A549 (cell line): Measurements from ENCODE around the gene UBAP1L. TPM values are rescaled to one million over a fixed set of nuclear protein-coding genes. Genes with fewer than 3 reads are reported as not detected.

Experiments used
- ATAC-seq, 2 experiments: fragments of 200-7000 bp in 1 of 2; fragments of >200 bp in 1 of 2; cut with Nextera tagmentation in 1 of 2; cut with Tn5 transposase in 1 of 2; 3 replicates each; pipeline versions ENCODE4 v1.8.0 to v1.9.1; 2018 to 2020; ENCODE audit warnings: mild to moderate bottlenecking in 1 of 2, moderate library complexity in 1 of 2
- CTCF ChIA-PET: fragments of 300-600 bp; sonication (Branson Sonifier 250); formaldehyde crosslinking; extraction: SDS; loops from one replicate; lab custom pipeline; 2021; ENCODE audit warnings: antibody characterized with exemption, inconsistent platforms; lab: Yijun Ruan, JAX
- POLR2A ChIA-PET: fragments of 350-600 bp; formaldehyde crosslinking; extraction: SDS; loops from one replicate; lab custom pipeline; 2021; ENCODE audit warnings: antibody characterized with exemption, inconsistent platforms; lab: Yijun Ruan, JAX
- DNase-seq, 2 experiments: peaks; one replicate each; pipeline versions ENCODE4 v3.0.0 to v3.0.0-alpha.2; 2011 to 2016; ENCODE audit warnings: low read depth in 1 of 2, low spot score in 1 of 2
- FAIRE-seq: peaks from 2 replicates; lab custom pipeline; 2011; peaks lifted over from hg19 to GRCh38; lab: Jason Lieb, UNC
- H3K27ac ChIP-seq, 2 experiments: fragments of >200 bp; sonication (Bioruptor Twin); formaldehyde crosslinking; 3 replicates each; pipeline ENCODE4 v1.5.1; 2016 to 2017
- H3K4me1 ChIP-seq: fragments of >200 bp; sonication (Bioruptor Twin); formaldehyde crosslinking; 3 replicates; pipeline ENCODE4 v1.6.1; 2016
- H3K4me2 ChIP-seq: fragments of >200 bp; sonication (Bioruptor Twin); formaldehyde crosslinking; 3 replicates; pipeline ENCODE4 v1.6.1; 2016
- H3K4me3 ChIP-seq: fragments of >200 bp; sonication (Bioruptor Twin); formaldehyde crosslinking; 3 replicates; pipeline ENCODE4 v1.5.1; 2016
- H3K9me3 ChIP-seq: fragments of >200 bp; sonication (Bioruptor Twin); formaldehyde crosslinking; 3 replicates; pipeline ENCODE4 v1.6.1; 2016
- BCL3 ChIP-seq: fragments of >200 bp; sonication (Bioruptor Twin); formaldehyde crosslinking; IDR thresholded peaks from 3 replicates; pipeline ENCODE4 v1.6.1; 2016
- BHLHE40 ChIP-seq: IDR thresholded peaks from 2 replicates; pipeline ENCODE4 v1.6.1; 2012; ENCODE audit warnings: low read depth, low read length, inconsistent platforms
- CBX2 ChIP-seq: fragments of 200-600 bp; sonication (generic); IDR thresholded peaks from 2 replicates; pipeline ENCODE4 v1.6.1; 2016; ENCODE audit warnings: low read depth, mild to moderate bottlenecking, borderline replicate concordance
- CHD2 ChIP-seq: fragments of 150-350 bp; IDR thresholded peaks from 2 replicates; pipeline ENCODE4 v1.6.1; 2014; ENCODE audit warnings: low read length; ENCODE audit not compliant: partially characterized antibody
- CHD4 ChIP-seq: fragments of 200-600 bp; sonication (generic); IDR thresholded peaks from 2 replicates; pipeline ENCODE4 v1.6.1; 2016; ENCODE audit warnings: antibody characterized with exemption, mild to moderate bottlenecking, borderline replicate concordance
- E2F6 ChIP-seq: IDR thresholded peaks from 2 replicates; pipeline ENCODE4 v1.6.1; 2012; ENCODE audit warnings: low read depth, borderline replicate concordance
- EHF ChIP-seq: fragments of 250-450 bp; sonication (Bioruptor Pico); IDR thresholded peaks from 2 replicates; pipeline ENCODE4 v1.5.0; 2020; ENCODE audit warnings: mild to moderate bottlenecking
- EHMT2 ChIP-seq: fragments of 200-600 bp; sonication (generic); IDR thresholded peaks from 2 replicates; pipeline ENCODE4 v1.6.1; 2016; ENCODE audit warnings: antibody characterized with exemption, low read depth, mild to moderate bottlenecking, moderate library complexity
- ESRRA ChIP-seq: fragments of 150-350 bp; IDR thresholded peaks from 2 replicates; pipeline ENCODE4 v1.6.1; 2014; ENCODE audit warnings: mild to moderate bottlenecking, low read length, borderline replicate concordance
- FOSB ChIP-seq: fragments of 250-450 bp; sonication (Bioruptor Pico); IDR thresholded peaks from 2 replicates; pipeline ENCODE4 v1.5.0; 2020; ENCODE audit warnings: mild to moderate bottlenecking, moderate library complexity
- FOSL2 ChIP-seq, 2 experiments: fragments of 450-650 bp in 1 of 2; fragments of >200 bp in 1 of 2; sonication (Bioruptor Twin) in 1 of 2; formaldehyde crosslinking; IDR thresholded peaks; 2 replicates each; pipeline versions ENCODE4 v1.5.0 to v1.6.1; 2016 to 2020; ENCODE audit warnings: mild to moderate bottlenecking in 1 of 2, moderate library complexity in 1 of 2
- FOXS1 ChIP-seq: fragments of 250-450 bp; sonication (Bioruptor Pico); IDR thresholded peaks from 2 replicates; pipeline ENCODE4 v1.5.0; 2020; ENCODE audit warnings: mild to moderate bottlenecking, moderate library complexity
- HES2 ChIP-seq: fragments of >200 bp; sonication (Bioruptor Twin); formaldehyde crosslinking; IDR thresholded peaks from 2 replicates; pipeline ENCODE4 v1.6.1; 2016
- HOXA7 ChIP-seq: fragments of 250-450 bp; sonication (Bioruptor Pico); IDR thresholded peaks from 2 replicates; pipeline ENCODE4 v1.5.0; 2020; ENCODE audit warnings: mild to moderate bottlenecking, moderate library complexity
- JUNB ChIP-seq: fragments of >200 bp; sonication (Bioruptor Twin); formaldehyde crosslinking; IDR thresholded peaks from 2 replicates; pipeline ENCODE4 v1.6.1; 2016
- NPAS2 ChIP-seq: fragments of 250-450 bp; sonication (Bioruptor Pico); IDR thresholded peaks from 2 replicates; pipeline ENCODE4 v1.8.0; 2022; ENCODE audit warnings: mild to moderate bottlenecking, moderate library complexity, borderline replicate concordance
- PBX3 ChIP-seq: IDR thresholded peaks from 2 replicates; pipeline ENCODE4 v1.6.1; 2012
- RARB ChIP-seq: fragments of 250-450 bp; sonication (Bioruptor Pico); IDR thresholded peaks from 2 replicates; pipeline ENCODE4 v1.8.0; 2021; ENCODE audit warnings: mild to moderate bottlenecking, moderate library complexity
- SREBF2 ChIP-seq: fragments of 450-650 bp; IDR thresholded peaks from 2 replicates; pipeline ENCODE4 v1.6.1; 2014; ENCODE audit warnings: mild to moderate bottlenecking, moderate library complexity
- ZC3H11A ChIP-seq: fragments of 450-650 bp; IDR thresholded peaks from 2 replicates; pipeline ENCODE4 v1.6.1; 2014; ENCODE audit warnings: antibody characterized with exemption, mild to moderate bottlenecking
- ZSCAN20 ChIP-seq: fragments of 250-450 bp; sonication (Bioruptor Pico); IDR thresholded peaks from 2 replicates; pipeline ENCODE4 v1.8.0; 2022; ENCODE audit warnings: mild to moderate bottlenecking, moderate library complexity
- WGBS: methylation state at CpG from one replicate; pipeline ENCODE4 v1.1.6; 2017; ENCODE audit errors: missing lambda C conversion rate; 5-methylcytosine and 5-hydroxymethylcytosine counted together
- polyA minus RNA-seq: library from RNA; depleted of rRNA, polyadenylated mRNA; stranded (reverse); fragments of >200 nt; gene quantifications from 2 replicates; pipeline ENCODE4 v1.2.3, GENCODE V29; 2011; rRNA and poly(A)+ RNA removed
- polyA plus RNA-seq, 4 experiments: library from polyadenylated mRNA; depleted of rRNA in 3 of 4; stranded (reverse); fragments of >200 nt; fragmentation: RNase III in 1 of 4; extraction: RNeasy Plus Mini Kit Qiagen cat#74134 plus additional on column Dnase treatment in 1 of 4; gene quantifications; 2 replicates in 3 of 4; 3 replicates in 1 of 4; pipeline ENCODE4 v1.2.3, GENCODE V29; 2011 to 2017

Gene UBAP1L
- 0.84 and 1.3 TPM in 2 replicates for polyA plus RNA-seq (2011; rRNA removed)
- polyA plus RNA-seq (2012; cell fraction: cytosol; rRNA removed): 0.88 and 0.91 TPM in 2 replicates
- polyA plus RNA-seq (2012; cell fraction: nucleus; rRNA removed): 11.3 and 12.5 TPM in 2 replicates
- polyA plus RNA-seq (2017; fragmentation: RNase III; extraction: RNeasy Plus Mini Kit Qiagen cat#74134 plus additional on column Dnase treatment): 0.87 to 0.96 TPM (median 0.96 TPM) in 3 replicates
- 2.1 TPM in 2 replicates for polyA minus RNA-seq

- POLR2A ChIA-PET: interaction anchor here (1.2 kb wide), 1 partner anchor 70 kb away, joined by 3 read pairs; the partner anchor contains the start of gene CLPX
- CTCF ChIA-PET: interaction anchor here (1.1 to 3.4 kb wide), 11 partner anchors 8 to 81 kb away, joined by 3 to 23 read pairs (median 4); no protein-coding TSS in a partner anchor
- TF ChIP-seq FOSB (CRISPR knock-in tag) (no peak), BCL3 (no peak), CBX2 (no peak)
Measured at GRCh38 chr15:65115086-65115485, at the start of gene UBAP1L. Gene UBAP1L, minus strand, starts transcription at chr15:65115200. Its CDS starts 8,985 bp downstream, at chr15:65106215.

GRCh38 chr15:65164139-65164538, 49.1 kb upstream of the UBAP1L start:
- ChIA-PET CTCF (interaction anchor here (0.6 to 1.7 kb wide), 5 partner anchors 38 to 178 kb away, joined by 3 read pairs; no protein-coding TSS in a partner anchor), POLR2A (interaction anchor here (1.4 kb wide), 1 partner anchor 21 kb away, joined by 12 read pairs; the partner anchor contains the start of gene CLPX)
- FAIRE-seq (no peak), DNase-seq (no peak), ATAC-seq (no peak)
- WGBS: 84% methylated on average over 1 of the region's 1 CpG
- Histone ChIP-seq H3K4me3 (no peak overlapping the region), H3K9me3 (no peaks in the 10 kb centered on the region), H3K4me2 (no peak overlapping the region), H3K4me1 (no peaks in the 10 kb centered on the region), H3K27ac (no peak overlapping the region)
- TF ChIP-seq CBX2 (no peak), NPAS2 (no peak), EHF (CRISPR knock-in tag) (no peak), JUNB (no peak), FOSB (CRISPR knock-in tag) (no peak), CHD4 (no peak), RARB (CRISPR knock-in tag) (no peak), ZSCAN20 (CRISPR knock-in tag) (no peak), HES2 (no peak), ESRRA (no peak), SREBF2 (no peak), FOSL2 (IDR thresholded peaks at IDR 0.05) (no peak), FOSL2 (CRISPR knock-in tag; IDR thresholded peaks at IDR 0.05) (no peak), CHD2 (no peak), BHLHE40 (no peak), HOXA7 (CRISPR knock-in tag) (no peak), FOXS1 (CRISPR knock-in tag) (no peak), ZC3H11A (no peak), E2F6 (no peak), EHMT2 (no peak), PBX3 (no peak)

More at GRCh38 chr15:65115086-65115485, at the start of gene UBAP1L:
- H3K27ac ChIP-seq: no peak within 1 kb of the TSS
- WGBS: 88% methylated on average over 2 of the region's 2 CpGs
- H3K4me2 ChIP-seq: no peak within 1 kb of the TSS
- DNase-seq (no peak), ATAC-seq (no peak), FAIRE-seq (no peak)
- no peak within 1 kb of the TSS for H3K4me3 ChIP-seq
- H3K4me1 ChIP-seq: no peaks in the 10 kb centered on the region
- H3K9me3 ChIP-seq: no peaks in the 10 kb centered on the region
